D341Med (cell line): ENCODE measurements around the gene NLRC5.

Experiments used
- DNase-seq: peaks from one replicate; pipeline ENCODE4 v3.0.0; 2012; ENCODE audit warnings: low spot score

The NLRC5 gene

DNA sequence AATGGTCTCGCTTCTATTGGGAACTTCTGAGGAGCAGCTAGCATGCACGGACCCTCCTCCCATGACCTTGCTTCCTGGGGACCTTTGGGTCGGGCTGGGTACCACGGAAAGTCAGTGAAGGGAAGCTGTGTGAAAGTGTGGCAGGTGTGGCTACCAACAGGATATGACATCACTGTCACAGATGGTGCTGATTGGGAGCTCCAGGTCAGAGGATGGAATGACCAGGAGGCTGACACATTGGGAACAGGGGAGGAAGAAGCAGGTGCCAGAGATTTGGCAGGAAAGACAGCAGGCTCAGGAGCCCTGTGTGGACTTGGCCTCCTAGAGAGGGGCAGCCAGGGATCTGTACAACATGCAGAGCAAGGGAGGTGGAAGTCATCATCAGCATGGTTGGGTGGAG is 137.1 kb downstream of the NLRC5 start:
- DNase-seq, result no peak

DNA sequence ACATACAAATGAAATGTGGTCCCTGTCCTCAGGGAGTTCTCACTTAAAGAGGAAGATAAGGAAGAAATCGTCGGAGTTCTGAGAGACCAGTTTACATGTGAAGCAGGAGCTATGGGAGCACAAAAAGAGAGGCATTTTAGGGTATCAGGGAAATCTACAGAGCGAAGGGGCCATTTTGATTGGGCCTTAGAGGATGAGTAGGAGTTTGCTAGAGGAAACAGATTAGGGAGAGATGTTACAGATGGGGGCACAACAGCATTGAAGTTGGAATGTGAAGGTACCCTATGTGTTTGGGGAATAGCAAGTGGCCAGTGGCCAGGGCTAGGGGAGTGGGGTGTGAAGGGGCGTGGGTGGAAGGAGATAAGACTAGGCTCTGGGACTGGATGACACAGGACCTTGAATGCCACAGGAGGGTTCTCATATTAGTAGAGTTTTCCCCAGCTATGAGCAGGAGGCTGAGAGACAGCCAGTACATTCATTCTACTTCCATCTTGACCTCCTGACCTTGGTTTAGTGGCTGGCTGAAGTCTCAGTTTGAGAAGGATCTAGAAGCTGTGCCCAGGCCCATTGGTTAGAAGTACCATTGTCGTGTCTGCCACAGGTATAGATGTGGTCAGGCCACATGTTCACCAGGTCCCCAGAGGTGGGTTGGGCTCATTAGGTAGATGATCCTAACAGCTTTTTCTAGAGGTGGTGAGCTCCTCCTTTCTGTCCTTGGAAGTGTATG is 137.8 kb downstream of the NLRC5 start:
- no peak for DNase-seq

DNA sequence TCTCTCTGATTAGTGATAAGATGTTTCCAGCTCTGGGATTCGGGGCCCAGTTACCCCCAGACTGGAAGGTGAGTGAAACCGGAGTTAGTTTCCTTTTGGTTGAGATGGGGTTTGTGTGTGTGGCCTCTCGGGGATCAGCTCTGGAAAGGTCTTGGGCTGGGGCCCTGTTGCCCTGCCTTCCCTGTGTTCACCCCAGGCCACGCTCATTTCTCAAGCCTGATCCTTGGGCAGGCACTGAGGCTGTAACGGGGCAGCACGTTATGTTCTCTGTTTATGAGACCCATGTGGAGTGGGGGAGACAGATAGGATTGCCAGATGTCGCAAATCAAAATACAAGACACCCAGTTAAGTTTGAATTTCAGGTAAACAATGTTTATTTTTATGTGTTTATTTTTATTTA is 138.5 kb downstream of the NLRC5 start:
- DNase-seq, result no peak

- DNase-seq, result no peak
These were observed 139.5 kb downstream of the NLRC5 start for GRCh38 chr16:57128771-57129389.

DNA sequence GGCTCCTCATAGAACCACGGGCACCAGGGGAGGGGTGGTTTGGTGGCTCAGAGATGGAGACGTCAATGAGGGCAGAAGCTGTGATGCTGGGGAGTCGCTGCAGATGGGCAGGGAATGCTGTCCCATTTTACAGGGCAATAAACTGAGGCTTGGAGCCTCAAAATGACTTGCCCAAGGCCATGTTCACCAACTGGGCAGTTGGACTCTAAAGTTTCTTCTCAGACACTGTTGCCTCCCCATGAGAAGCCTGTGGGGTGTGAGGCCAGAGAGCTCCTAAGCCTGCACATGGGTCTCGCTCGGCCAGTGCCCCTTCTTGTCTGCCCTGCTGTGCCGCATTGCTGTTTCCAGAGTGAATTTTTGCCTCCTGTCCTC is 141.6 kb downstream of the NLRC5 start:
- DNase-seq, result no peak

GRCh38 chr16:57131351-57131970 is 142.1 kb downstream of the NLRC5 start:
- DNase-seq, result no peak

DNA sequence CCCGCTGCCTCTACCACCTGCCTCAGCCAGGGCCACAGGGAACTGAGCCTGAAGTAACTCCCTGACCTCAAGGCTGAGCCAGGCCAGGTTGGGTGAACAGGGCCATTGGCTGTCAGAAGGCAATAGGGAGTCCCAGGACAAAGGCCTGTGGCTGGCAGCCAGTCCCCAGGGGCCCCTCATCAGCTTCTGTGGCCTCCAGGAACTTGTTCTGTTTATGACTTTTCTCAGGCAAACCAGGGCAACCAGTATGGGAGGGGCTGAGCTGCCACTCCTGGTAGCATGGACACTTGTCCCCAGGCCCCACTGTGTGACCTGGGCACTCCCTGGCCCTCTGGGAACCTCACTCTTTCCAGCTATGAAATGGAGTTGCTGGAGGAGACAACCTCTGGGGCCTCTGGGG is 143.1 kb downstream of the NLRC5 start:
- DNase-seq, result no peak

- DNase-seq, result no peak
These were observed 143.7 kb downstream of the NLRC5 start for GRCh38 chr16:57133031-57133430.
